HG02840 (cell line): ENCODE results near the gene UBE3A.
"Not testable (repeated sequence)": the region's sequence is repeated elsewhere in the genome, so short reads cannot be mapped to it uniquely, and the experiment has no call there.

ENCODE experiments used
- ATAC-seq: cut with Tn5 transposase; IDR thresholded peaks from one replicate; pipeline ENCODE4 v1.9.1; 2021; ENCODE audit warnings: mild to moderate bottlenecking, moderate library complexity, moderate number of reproducible peaks; ENCODE audit not compliant: unreplicated experiment, low FRiP score

Gene UBE3A

DNA sequence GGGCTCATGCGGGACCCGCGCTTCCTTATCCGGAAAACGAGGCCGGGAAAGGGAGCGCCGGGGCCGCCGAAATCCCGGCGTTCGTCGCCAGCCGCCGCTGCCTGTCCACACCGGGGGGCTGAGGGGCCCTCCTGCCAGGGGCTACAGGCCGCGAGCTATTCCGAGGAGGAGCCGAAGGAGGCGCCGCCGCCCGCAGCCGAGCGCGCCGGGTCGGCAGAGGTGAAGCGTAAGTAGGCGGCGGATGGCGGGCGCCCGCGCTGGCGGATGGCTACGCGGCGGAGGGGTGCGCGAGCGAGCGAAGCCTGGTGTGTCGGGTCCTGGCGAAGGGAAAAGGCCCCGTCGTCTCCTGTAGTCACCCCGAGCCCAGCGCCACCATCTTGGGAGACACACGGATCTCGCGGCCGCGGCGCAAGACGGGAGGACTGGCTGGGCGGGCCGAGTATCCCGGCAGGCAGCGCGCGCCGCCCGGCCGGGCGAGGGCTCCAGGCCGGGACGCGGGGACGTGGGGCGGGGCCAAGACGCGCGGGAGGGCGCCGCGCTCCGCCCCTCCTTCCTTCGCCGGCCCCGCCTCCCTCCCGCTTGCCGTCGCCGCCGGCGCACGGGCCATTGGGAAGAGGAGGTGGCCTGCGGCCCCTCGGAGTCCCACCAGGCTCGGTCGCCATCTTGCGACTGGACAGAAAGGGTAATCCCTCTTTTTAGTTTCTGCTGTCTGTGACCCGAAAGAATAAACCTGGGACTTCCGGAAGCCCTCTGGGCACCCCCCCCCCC lies at the start of gene UBE3A:
Gene UBE3A, minus strand, starts transcription at position 424 of the 768 bp plus-strand sequence. CDS start 29,917 bp downstream, outside the sequence.
- peak; percentile 86 for ATAC-seq

DNA sequence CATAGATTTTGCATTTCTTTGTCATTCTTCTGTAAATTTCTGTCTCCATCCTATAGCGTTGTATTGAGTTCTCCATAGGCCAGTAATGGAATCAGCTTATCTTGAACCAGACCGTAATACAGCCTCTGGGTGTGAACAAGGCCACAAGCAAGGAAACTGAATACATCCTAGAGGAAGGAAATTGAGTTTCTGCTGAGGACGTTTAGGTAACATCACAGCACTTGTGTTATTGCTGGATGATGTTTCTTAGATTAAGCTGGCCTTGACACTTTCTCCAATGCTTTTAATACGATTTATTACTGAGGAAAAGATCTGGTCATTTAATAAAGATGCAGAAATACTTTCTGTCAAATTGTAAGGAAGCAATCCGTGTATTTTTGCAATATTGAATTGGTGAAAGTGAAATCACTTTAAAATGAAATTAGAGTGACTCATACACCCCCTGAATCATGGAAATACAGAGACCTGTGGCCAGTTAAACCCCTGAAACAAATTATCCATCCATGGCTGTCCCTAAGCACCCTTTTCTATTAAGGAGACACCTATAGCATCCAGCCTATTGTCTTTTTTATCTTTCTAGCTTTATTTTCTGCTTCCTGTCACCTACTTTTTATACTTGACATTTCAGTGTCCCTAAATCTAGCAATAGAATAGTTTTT lies 48.5 kb upstream of the UBE3A start:
- no peak for ATAC-seq

DNA sequence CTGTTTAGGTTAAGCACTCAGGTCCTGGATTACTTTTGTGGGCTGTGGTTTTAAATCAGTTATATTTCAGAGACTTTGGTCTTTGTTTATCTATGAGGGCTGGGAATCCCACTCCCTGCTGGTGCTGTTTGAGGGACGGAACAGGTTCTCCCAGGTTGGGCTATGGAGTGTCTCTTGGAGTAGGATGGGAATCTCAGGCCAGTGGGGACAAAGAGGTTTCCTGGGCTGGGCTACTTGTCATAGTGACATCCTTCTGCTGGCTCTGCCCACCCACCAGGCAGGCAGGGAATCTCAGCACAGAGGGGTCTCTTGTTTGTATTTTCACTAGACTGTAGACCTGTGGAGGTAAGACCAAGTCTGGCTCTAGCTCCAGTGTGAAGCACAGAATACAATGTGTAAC lies 47.2 kb upstream of the UBE3A start:
- no peak for ATAC-seq

DNA sequence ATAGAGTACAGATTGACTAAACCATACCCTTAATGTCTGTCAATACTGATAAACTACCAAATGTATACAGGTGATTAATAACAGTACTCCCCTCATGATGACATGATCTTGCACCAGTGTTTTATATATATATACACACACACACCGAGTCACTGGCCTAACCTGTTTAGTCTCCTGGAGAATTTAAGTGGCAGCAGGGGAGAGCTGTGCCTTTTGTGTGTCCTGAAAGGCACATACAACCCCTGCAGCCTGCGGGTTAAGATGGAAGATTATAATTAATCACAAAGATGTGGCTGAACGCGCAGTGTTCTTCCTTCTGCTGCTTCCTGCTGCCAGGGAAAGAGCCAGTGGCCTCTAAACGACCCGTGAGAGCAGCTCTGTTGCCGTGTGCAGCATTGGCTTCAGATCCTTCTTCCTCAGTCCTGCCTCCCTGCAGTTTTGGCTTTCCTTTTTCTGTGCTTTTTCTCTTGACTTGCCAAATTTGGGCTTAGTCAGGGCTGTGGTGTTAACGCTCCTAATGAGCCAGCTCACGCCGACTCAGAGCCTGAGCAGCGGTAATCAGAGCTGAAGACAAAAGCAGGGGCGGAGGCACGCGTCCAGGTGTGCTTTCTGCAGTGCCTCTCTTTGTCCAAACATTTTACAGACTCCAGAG lies 42.5 kb upstream of the UBE3A start:
- no peak for ATAC-seq

DNA sequence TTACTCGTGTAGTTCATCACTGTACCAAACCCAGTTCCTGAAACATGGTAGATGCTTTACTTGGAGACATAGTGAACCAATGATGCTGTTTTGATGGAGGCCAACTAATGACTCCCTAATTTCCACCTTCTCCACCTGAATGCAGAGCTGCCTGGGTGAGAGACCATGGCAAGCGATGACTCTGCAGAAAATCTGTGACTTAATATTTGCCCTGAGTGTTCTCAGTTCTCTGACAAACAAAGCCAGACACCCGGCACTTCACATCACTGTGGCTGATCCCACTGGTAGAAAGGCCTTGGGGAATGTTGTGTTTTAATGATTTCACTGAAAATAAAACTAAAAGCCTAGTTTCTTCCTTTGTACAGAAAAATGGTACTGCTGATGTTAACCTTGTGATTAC lies 39.5 kb upstream of the UBE3A start:
- no peak for ATAC-seq

DNA sequence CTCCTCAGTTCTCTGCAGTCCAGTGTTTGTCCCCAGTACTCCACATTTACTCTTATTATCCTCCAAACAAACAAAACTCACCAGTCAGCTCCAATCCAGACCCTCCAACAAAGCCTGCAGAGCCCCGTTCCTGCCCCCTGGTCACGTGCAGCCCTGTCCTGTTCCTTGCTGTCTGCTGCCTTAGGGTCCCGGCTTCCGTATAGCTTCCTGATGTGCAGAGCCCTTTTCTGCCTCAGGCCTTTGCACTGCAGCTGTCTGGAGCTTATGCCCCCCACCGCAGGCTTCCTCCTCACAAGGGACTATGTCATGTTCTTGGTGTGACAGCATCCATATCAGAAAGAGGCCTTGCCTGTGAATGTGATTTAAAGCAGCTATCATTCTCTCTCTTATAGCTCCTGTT lies 39.0 kb upstream of the UBE3A start:
- no peak for ATAC-seq

DNA sequence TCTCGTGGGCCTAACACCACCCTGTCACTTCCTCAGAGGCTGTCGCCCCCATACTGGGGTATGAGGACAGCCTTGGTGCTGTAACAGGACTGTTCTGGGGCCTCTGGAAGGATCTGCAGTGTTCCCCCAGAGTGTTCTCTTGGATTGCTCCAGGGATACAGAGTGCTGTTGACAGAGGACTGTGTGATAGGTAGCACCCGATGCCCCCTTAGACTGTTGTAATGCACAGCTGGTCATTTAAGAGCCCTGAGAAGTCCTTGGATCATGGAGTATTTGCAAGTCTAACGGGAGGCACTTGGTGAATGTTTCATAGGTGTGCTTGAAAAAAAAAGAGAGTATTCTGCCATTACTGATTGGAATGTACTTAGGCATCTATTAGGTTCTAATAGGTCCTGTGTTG lies 35.4 kb upstream of the UBE3A start:
- no peak for ATAC-seq

DNA sequence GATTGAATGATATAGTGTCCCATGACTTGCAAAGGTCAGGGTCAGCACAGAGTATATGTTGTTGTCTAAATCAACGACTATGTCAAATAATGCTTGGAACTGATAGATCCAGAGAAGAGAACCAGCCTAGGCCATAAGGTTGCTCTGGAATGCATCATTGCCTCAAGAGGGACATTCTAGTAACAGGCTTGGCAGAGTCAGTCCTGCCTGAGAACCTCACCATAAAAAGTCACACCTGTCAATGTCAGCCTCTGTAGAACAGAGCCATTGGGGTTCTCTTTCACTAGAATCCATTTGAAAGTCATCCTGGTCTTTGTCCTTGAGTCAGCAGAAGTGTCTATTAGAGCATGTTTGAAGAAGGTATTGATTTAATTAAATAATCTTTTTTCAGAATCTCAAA lies 31.4 kb upstream of the UBE3A start:
- ATAC-seq = no peak

DNA sequence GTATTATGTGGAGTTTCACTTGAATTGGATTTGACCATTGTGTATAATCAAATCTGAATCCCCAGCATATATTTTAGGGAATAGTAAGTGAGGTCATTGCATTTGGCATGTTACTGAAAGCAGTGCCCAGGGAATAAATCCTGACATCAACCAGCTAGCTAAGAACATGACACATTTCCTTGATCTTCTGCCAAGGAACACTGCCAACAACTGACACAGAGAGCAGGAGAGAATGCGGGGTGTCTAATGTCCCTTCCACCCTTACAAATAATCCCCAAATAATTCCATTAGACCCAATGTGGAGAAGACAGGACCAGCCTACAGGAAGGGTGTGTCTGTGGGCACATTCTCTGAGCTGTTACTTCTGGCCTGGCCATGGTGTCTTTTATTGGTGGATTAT lies 30.6 kb upstream of the UBE3A start:
- ATAC-seq = no peak

DNA sequence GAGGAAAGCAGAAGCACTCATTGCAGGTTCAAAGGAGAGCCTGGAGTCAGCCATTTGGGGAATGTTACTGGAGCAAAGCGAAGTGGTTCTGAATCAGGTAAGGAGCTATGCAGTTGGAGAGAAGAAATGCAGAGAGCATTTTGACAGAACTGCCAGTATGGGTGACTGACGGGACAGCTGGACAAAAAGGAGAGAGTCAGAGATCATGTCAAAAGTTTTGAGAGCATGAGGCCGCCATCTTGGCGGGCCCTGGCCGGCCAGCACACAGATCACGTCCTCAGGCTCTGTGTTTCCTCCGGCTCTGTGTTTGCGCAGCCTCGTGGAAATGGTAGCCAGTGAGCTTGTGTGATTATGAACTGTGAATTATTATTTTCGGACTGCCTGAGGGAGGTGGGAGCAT lies 29.8 kb upstream of the UBE3A start:
- no peak for ATAC-seq

DNA sequence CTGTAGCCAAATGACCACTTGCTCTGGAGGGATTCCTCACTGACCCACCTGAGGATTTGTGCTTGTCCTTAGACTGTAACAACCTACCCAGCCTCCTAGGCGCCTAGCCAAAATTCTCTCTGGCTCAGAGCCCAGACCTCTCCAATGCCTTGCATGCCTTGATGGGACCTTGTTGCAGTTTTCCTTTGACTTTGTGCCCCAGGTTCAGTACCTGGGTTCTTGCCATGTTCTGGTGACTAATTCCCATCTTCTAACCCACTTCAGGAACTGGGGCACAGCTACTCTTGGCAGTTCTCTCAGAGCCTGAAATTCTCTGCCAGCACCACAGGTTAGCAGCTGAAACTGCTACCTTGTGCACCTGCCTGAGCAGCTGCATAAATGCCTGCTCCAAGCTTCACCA lies 27.0 kb upstream of the UBE3A start:
- no peak for ATAC-seq

DNA sequence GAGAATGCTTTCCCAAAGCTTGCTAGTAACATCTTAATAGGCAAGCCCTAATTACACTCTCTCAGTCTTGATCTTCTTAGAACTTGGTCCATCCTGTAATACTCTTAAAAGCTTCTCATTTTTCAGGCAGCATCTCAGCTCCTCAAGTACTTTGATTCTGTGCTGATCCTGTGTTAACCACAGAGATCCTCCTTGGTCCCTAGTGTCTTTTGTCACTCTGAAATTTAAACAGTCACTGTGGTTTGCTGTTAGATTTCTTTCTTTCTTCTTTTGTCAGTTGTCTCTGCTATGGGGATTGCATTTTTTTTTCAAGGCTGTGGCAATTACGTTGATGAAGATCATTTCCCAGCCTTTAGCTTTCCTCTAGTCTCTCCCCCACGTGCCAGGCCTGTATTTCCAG lies 26.0 kb upstream of the UBE3A start:
- no peak for ATAC-seq

DNA sequence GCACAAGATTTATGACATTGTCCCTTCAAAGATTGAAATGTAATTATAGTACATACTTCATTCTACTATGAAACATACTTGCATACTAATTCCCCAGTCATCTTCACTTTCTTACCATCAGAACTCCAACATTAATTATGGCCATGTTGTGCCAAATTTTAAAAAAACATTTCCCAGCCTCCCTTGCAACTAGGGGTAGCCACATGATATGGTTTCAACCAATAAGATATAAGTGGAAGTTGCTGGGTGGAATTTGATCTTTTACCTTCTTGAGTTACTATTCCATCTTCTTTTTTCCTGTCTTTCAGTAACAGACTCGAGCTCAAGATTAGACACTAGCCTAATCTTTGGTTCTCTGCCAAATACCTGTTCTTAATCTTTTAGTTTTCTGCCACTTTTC lies 25.6 kb upstream of the UBE3A start:
- ATAC-seq = no peak

DNA sequence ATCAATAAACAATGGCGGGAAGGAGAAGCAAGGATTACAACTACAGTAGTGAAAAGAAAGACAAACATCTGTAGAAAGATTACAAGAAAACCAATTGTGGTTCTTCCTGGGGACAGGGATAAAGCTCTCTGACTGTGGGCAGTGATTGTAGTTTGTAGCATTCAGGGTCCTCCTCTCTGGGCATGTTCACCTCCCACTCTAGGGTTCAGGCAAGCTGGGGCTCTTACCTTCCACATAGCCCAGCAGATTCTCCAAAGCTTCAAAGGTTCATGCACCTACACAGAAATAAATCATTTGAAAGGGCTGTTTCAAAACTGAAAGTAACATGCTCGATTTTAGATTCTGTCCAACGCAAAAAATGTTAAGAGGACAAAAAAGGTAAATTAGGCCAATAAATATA lies 17.4 kb upstream of the UBE3A start:
- ATAC-seq = no peak

DNA sequence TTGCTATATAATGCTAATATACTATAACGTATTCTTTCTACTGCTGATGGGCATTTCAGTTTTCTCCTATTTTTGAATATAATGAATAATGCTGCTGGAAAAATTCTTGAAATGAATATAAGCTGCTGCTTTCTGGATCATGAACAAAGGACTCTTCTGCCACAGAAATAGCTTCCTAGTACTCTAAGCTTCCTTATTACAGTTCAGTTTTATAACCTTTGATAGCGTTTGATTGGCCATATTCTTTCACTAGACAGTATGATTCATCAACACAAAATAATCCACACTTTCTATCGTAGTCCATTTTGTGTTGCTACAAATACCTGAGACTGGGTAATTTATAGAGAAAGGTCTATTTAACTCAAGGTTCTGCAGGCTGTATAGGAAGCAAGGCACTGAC lies 16.4 kb upstream of the UBE3A start:
- no peak for ATAC-seq

DNA sequence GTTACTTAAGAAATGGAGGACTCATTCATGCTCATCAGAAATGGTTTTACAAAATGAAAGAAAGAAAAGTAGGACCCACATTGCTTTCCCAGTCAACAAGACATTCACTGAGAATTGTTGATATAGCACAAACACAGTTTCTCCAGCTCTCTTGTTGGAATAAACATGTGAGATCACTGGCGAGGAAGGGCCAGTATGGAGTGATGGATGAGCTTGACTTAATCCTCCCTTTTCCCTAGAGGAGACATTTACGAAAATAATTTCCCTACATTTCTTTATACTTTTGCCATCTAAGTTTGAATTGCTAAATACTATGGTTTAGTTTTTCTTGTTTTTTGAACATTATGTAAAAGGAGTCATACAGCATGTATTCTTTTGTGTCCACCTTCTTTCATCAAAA lies 15.9 kb upstream of the UBE3A start:
- ATAC-seq = no peak

DNA sequence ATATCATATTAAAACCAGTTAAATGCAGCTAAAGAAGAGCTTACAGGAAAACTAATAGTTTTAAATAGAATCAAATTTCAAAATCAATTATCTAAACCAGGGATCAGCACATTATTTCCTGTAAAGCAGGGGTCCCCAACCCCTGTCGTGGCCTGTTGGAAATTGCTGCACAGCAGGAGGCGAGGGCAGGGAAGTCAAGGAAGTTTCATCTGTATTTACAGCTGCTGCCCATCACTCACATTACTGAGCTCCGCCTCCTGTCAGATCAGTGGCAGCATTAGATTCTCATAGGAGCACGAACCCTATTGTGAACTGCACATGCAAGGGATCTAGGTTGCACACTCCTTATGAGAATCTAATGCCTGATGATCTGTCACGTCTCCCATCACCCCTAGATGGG lies 14.4 kb upstream of the UBE3A start:
- ATAC-seq = not testable (repeated sequence)

DNA sequence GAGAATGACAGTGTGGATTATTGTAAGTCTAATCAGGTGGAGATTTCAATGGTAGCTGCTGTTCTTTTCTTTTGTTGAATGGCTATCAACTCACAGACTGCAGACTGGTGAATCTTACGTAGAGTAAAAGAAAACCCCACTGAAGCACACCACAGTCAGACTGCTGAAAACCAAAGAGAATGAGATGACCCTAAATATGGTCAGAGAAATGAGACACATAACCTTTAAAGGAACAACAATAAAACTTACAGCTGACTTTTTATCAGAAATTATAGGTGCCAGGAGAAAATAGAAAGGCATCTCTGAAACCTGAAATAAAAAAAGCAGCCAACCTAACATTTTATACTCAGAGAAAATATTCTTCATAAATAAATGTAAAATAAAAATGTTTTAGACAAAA lies 12.7 kb upstream of the UBE3A start:
- ATAC-seq = no peak

DNA sequence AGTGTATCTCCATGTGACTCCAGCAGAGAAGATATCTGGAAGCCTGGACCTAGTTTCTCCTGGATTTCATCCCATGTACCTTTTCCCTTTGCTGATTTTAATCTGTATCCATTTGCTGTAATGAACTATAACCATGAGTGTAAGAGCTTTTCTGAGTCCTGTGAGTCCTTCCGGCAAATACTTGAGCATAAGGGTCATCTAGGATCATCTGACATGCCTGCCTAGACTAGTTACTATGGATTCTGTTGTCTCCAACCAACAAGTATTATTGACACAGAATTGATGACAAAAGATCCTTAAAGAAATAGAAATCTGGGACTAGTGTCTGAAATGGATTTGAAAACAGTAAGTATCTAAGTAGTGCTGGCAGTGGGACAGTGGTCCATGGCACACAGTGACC lies 11.3 kb upstream of the UBE3A start:
- no peak for ATAC-seq

DNA sequence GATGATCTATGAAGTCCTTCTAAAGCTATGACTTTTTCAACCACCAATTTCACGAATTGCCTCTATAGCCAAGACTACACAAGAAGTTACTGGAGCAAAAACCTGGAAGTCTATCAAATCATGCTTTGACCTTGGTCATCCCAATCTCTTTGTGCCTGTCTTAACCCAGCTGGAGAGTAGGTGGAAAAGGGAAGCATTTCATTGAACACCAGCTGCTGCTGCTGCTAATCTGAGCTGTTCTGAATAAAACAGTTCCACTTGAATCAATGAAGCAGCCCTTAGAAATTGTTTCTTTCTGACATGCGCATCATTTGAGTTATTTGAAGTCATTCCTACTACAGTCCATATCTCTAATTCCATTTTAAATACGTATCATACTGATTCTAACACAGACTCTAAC lies 7.3 kb upstream of the UBE3A start:
- no peak for ATAC-seq

DNA sequence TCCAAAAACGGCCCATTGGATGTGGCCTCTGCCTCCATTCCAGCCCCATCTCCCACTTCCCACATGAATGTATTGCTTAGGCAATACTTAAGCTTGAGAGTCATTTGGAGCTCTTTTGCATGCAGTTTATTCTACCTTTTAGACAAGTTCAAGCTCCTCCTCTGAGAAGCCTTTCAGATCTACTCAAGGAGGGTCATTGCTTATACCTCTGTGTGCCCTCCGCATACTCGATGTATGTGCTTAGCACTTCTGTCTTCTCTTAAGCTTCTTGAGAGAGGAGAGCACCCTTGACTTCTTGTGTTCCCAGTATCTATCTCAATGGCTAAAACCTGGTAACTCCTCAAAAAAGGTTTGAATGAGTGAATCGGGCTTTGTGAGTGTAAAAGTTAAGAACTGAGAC lies 6.6 kb upstream of the UBE3A start:
- ATAC-seq = no peak

DNA sequence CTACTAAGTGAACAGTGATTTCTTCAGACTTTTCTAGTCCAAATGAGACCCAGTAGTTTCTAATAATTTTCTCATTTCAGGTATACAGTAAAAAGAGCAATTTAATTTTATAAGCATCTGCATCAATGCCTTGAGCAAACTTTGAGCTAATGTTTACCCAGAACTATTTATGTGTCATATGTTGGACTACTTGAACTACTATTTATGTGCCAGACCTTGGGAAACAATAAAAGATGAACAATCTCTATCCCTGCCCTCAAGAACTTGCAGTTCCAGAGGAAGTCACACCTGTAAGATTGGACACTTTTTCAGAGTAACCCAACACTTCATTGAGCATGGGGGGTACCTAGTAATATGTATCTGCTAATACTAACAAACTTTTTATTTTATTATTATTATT lies 2.3 kb upstream of the UBE3A start:
- no peak for ATAC-seq
